Stimulated activated CD8-positive, alpha-beta memory T cell treated with anti-CD3 and anti-CD28 coated beads, Interleukin-15, amount 100 ng/mL, for 4 hours (primary cell): Measurements from ENCODE around the gene ICA1L.
"Not testable (repeated sequence)": the region's sequence is repeated elsewhere in the genome, so short reads cannot be mapped to it uniquely, and the experiment has no call there.

Experiments
- DNase-seq, 2 donors: peaks; one replicate each; pipeline ENCODE4 v3.0.0-alpha.2; 2020; ENCODE audit warnings: low read depth in 2 of 2

The ICA1L gene

DNA sequence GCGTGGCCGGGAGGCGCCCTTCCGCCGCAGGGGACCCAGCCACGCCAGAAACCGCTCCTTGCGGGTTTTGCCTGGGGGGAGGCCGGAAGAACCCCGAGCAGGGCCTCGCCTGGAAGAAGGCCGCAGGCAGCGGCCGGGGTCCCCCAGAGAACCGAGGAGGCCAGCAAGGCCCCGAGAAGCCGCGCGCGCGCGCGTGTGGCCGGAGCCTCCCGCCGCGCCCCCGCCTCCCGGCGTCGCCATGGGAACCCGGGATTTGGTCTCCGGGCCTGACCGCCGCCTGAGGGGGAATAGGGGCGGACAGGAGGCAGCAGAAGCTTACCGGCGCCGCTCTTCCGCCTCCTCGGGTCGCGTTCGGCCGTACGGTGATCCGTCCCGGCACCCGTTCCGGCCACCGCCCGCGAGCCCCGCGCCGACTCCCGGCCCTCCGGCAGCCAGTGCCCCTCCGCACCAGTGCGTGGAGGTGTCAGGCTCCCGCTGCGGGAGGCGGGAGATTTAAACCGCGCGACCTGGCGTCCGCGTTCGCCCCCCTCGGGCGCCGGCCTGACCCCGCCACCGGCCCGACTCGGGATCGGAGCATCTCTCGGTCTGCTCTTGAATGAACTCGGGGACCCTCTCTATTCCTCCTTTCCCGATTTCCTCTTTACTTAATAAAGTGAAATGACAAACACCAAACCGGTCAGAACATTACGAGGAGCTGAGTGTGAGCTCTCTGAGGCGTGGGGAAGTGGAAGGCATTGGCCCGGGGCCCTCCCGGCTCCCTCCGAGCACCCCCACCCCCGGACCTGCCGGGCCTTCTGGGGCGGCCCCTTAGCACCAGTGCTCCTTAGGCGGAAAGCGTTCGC lies at the start of gene ICA1L:
TSS of gene ICA1L (minus strand) at position 467 of the 842 bp plus-strand sequence. CDS start 42,757 bp downstream, outside the sequence.
- peak; percentile 19 to 26 for DNase-seq

DNA sequence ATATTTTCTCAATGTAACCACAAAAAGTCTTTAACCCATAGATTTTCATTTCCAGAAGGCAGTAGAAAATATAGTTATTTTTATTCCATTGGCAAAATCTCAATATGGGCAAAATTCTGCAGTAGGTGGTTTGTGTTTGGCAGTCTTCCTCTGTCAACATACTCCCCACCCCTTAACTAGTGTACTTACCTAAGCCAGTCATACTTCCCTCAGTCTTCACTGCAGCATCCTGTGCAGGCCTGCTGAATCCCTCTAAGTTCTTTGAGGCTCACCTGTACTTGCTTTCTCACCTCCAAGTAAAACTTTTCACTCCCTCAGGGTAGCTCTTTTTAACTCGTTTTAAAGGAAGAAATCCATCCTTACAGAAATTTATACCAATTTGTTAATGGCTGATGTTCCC lies 47.3 kb upstream of the ICA1L start:
- no peak for DNase-seq

DNA sequence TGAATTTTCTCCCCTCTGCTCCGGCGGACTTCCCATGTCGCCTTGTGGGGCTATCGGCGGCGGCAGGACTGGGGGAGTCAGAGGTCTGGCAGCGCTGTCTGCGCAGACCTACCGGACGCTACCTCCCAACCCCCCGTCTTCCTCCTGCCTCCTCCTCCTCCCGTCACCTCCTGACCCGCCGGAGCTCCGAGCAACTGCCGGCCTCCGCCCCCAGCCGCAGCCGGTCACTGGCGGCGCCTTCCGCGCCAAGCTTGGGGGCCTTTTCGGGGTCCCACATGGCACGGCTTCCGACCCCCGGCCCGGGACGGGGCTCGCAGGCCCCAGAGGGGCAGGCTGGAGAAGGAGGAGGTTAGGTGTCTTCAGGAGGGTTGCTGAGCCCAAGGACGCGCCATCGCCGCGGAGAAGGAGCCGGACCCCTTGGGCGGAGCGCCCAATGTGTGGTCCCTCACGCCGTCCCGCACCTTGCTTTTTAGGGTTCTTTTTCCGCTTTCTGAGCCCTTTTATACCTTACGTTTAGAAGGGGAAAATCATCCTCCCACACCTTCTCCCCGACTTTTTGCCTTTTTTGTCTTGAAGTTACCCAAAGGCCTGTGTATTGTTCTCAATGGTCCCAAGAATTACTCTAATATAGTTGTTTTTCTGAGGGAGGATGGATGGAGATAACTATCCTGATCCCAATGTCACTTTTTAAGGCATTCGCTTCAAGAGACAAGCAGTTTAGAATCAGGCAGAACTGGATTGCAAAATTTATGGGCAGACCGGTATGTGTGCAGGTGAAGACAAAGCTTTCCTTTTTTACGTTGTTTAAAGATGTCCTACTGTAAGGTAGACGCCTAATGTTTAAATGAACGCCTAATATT lies 41.0 kb upstream of the ICA1L start:
- DNase-seq: not testable (repeated sequence)

DNA sequence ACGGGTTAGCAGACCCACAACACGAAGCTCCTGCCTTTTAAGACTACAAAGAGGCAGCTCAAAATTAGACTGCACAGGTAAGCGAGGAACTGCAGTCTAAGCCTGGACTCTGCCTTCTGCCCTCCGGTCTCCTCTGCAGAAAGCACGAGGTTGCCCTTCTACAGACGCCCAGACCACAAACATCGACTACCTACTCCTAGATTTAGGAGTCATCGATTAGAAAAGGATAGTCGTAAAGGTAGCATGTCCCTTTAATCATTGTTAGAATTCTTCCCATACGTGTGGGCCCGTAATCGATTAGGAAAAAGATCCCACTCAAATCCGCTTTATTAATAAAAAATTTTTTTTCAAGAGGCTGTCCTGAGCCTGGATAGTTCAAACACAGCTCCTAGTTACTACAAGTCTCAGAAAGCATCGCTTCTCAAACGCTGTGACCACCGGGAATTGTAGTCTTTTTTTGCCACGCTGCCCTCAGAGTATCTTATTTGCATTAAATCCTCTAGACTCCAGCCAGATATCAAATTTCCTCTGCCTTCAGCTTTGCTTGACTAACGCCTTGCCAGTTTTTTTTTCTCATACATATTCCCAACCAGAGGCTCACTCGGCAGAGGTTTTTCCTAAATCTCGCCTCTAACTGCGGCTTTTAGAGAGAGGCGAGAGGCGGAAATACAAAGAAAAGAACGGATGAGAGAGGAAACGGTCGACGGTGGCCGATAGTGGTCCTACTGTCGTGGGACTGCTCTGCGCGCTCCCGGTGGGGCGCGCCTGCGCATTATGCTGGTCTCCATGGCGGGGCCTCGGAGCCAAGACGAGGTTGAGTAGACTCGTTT lies 40.2 kb upstream of the ICA1L start, which contains the start of the genes CARF and WDR12:
TSS of gene CARF (plus strand) at position 764 of the 830 bp plus-strand sequence. CDS start 29,628 bp downstream, outside the sequence.
TSS of gene WDR12 (minus strand) at position 162 of the 830 bp plus-strand sequence. CDS start 197 bp downstream, outside the sequence.
- DNase-seq: peak; percentile 73 to 82

DNA sequence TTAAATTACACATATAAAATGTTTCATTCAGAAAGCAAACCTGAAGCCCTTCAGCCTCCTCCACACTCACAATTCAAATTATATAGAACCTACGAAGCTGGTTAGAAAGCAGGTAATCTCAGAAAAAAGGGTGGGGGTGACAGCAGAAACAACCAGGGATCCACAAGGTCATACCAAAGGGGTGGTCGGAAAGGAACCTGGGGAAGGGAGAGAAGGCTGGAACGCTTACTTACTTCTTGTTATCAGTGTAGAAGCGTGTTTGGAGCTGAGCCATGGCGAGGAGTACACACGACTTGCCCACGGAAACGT lies 39.6 kb upstream of the ICA1L start:
- DNase-seq: no peak

DNA sequence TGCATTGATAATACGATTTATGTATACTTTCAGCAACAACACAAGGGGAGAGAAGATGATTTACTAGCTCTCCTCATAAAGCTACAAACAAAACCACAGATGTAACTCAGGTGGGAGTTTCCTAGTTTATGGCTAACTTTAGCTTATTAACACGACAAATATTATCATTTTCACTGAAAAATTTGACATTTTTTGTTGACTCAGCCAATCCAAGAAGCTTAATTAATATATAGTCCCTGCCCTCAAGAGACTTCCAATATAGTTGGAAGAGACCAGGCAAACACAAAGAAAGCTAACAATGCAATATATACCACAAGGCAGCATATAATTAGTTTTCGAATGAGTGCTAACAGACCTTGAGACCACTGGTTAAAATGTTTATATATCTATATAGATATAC lies 39.1 kb upstream of the ICA1L start:
- DNase-seq: no peak

DNA sequence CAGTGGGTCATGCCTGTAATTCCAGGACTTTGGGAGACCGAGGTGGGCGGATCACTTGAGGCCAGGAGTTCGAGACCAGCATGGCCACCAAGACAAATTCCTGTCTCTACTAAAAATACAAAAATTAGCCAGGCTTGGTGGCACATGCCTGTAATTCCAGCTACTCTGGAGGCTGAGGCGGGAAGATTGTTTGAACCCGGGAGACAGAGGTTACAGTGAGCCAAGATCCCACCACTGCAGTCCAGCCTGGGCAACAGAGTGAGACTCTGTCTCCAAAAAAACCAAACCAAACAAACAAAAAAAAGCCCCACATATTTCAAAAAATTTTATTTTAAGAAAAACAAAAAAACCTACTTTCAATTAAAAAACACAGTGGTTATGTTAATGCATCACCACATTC lies 38.7 kb upstream of the ICA1L start:
- not testable (repeated sequence) for DNase-seq

DNA sequence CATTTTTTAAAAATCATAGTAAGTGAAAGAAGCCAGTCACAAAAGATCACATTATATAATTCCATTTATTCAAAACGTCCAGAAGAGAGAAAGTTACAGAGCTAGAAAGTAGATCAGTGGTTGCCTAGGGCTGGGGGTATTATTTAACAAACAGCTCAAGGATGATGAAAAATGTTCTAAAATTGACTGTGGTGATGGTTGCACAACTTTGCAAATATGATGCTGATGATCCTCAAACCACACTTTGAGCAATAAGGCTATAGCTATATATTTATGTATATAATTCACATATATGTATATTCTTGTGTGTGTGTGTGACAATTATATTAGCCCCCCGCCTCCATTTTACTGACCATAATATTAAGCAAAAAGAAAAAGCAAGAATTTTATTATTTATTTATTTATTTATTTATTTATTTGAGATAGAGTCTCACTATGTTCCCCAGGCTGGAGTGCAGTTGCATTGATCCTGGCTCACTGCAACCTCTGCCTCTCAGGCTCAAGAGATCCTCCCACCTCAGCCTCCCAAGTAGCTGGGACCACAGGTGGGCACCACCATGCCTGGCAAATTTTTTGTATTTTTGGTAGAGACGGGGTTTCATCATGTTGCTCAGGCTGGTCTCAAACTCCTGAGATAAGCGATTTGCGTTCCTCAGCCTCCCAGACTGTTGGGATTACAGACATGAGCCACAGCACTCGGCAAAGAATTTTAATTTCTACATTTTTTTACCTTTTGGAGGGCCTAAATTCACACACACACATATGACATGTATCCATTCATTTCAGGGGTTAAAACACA lies 38.0 kb upstream of the ICA1L start:
- DNase-seq: no peak

DNA sequence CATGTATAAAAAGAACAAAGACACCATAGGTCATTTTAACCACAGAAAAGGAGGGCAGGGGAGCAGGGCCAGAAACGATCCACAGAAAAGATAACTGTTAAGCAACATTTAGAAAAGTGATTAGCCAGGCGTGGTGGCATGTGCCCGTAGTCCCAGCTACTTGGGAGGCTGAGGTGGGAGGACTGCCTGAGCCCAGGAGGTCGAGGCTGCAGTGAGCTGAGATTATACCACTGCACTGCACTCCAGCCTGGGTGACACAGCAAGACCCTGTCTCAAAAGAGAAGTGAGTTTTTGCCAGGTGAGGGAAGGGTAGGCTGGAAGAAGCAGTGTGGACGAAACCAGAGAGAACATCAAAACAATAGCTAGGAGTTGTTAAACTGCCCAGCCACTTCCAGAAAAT lies 36.6 kb upstream of the ICA1L start:
- DNase-seq: no peak

DNA sequence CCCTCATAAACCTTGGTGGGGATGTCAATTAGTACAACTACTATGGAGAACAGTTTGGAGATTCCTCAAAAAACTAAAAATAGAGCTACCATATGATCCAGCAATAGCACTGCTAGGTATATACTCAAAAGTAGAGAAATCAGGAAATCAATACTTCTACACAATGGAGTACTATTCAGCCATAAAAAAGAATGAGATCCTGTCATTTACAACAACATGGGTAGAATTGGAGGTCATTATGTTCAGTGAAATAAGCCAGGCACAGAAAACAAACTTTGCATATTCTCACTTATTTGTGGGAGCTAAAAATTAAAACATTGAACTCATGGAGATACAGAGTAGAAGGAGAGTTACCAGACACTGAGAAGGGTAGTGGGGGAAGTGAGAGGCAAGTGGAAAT lies 33.9 kb upstream of the ICA1L start:
- DNase-seq: not testable (repeated sequence)

DNA sequence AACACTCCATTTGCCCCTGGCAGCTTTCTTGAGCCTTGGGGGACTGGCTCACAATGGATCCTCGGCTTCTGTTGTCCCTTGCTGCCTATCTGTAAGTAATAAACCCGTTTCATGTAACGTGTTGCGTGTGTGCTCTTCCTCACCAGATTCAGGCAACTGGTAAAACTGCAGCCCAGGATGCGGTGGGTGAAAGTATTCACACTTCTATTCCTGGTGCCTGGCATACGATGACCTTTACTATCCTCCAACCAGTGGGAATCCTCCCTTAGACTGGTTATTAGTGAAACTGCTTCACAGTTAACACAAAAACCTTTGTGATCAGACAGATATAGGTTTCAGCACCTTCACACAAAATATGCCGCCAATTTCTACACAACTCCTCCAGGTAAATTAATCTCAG lies 13.6 kb upstream of the ICA1L start:
- DNase-seq: no peak

DNA sequence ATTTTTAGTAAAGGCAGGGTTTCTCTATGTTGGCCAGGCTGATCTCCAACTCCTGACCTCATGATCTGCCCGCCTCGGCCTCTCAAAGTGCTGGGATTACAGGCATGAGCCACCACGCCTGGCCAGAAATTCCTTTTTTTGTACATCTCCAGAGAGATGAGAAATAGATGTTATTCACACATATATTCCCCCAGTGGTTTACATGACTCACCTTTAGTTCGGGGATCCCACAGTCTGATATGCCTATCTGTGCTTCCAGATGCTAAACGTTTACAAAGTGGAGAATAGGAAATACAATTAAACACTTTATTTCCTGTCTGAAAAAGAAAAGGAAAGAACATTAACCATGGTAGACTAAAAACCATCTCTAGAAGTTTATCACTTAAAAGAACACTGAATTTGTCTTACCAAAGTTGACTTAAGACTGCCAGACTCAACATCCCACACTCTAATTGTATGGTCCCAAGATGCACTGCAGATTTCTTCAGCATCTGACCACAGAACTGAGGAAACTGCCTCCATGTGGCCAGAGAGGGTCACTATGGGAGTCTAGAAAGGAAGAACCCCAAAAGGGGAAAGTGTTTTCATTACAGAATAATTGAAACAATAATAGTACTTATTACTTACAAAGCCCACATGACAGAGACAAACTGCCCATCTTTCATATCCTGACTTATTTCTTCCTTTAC lies 12.6 kb upstream of the ICA1L start:
- no peak for DNase-seq

DNA sequence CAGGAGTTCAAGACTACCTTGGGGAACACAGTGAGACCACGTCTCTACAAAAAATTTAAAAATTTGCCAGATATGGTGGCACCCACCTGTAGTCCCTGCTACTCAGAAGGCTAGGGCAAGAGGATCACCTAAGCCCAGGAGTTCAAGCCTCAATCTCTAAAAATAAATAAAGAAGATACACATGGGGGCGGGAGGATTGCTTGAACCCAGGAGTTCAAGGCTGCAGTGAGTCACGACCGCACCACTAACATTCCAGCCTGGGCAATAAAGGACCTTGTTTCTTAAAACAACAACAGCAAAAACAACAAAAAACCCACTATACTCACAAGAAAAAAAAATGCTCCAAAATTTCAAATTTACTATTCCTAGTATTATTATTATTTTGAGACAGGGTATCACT lies 10.0 kb upstream of the ICA1L start:
- no peak for DNase-seq

DNA sequence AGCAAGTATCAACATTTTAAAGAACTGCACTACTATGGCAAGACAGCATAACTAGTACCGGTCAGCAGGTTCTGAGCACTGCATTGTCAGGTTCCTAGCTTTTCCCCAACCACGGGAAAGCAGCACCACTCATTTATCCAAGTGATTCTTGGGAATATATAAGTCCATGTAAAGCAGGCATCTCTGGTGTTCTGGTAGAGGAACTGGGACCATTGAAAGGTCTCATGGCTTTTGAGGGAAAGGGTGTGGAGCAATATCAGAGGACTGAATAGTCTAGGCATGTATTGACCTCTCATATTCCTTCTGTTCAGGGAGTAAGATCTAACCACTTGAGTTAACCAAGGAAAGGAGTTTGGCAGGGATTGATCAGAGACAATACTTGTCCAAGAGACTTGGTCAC lies 6.1 kb upstream of the ICA1L start:
- no peak for DNase-seq

DNA sequence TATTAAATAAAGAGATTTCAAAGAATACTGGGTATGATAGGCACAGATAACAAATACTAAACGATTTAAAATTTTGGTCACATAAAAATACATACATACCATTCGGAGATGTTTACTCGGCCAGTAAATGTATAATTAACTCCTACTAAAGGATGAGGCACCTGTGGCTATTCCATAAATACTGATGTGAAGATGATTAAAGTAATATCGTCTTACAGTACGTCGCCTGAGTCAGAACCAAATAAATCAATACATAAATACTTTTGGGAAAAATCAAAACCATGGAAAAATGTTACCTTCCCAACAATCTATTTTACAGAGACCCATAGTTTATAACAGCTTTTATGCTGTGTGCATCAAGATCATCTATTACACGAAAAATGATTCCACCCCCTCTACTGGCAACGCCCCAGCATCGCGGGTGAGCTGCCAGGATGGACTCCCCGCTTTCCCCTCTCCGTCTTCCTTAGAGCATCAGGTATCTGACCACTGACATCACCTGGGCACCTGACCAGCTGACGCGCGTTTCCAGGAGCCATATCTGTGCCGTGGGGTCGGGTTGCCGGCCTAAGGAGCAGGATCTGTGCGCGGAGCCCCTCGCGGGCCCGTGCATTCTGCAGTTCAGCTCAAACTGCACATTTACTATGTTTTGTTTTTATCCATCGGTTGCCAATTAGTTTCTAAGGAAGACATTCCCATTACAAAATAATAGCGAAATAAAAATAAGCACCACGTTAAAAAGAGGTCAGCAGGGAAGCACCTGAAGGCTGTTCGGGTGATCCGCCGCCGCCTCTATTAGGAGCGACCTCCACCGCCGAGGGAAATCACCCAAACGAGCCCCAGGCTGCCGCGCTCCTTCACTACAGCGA lies 901 bp downstream of the ICA1L start:
- peak; percentile 24 to 25 for DNase-seq

DNA sequence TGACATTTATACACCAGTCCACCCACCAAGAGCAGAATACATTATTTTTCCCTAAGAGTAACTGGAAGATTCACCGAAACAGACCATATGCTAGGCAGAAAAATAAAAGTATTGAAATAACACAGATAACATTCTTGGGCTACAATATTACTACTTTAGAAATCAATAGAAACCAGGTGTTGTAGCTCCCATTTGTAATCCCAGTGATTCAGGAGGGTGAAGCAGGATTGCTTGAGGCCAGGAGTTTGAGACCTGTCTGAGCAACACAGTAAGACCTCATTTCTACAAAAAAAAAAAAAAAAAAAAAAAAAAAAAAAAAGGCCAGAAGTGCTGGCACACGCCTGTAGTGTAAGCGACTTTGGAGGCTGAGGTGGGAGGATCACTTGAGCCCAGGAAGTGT lies 9.6 kb downstream of the ICA1L start:
- no peak for DNase-seq

DNA sequence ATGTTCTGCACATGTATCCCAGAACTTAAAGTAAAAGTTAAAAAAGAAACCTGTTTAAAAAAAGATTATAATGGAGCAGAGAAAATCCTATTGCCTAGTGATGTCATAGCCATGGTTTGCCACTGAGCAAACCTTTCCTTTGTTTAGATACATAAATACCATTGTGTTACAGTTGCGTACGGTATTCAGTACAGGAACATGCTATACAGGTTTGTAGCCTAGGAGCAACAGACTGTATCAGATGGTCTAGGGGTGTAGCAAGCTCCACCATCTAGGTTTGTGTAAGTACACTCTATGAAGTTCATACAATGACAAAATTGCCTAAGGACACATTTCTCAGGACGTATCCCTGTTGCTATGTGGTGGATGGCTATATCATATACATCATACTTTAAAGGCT lies 13.0 kb downstream of the ICA1L start:
- DNase-seq: no peak

DNA sequence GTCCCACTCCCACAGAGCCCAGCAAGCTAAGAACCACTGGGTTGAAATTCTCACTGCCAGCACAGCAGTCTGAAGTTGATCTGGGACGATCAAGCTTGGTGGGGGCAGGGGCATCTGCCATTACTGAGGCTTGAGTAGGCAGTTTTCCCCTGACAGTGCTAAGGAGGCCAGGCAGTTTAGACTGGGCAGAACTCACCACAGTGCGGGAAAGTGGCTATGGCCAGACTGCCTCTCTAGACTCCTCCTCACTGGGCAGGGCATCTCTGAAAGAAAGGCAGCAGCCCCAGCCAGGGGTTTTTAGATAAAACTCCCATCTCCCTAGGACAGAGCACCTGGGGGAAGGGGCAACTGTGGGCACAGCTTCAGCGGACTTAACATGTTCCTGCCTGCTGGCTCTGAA lies 22.2 kb downstream of the ICA1L start:
- not testable (repeated sequence) for DNase-seq

DNA sequence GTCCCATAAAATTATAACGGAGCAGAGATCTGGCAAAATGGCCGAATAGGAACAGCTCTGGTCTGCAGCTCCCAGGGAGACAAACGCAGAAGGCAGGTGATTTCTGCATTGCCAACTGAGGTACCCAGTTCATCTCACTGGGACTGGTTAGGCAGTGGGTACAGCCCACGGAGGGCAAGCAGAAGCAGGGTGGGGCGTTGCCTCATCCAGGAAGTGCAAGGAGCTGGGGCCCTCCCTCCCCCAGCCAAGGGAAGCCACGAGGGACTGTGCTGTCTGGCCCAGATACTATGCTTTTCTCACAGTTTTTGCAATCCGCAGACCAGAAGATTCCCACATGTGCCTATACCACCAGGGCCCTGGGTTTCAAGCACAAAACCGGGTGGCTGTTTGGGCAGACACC lies 22.8 kb downstream of the ICA1L start:
- no peak for DNase-seq
